H1 (cell line): ENCODE results near the gene CX3CL1. TPM values are rescaled to one million over a fixed set of nuclear protein-coding genes. Genes with fewer than 3 reads are reported as not detected.

Source experiments
- CTCF ChIA-PET: fragments of 300-600 bp; sonication (Branson Sonifier 250); formaldehyde crosslinking; loops from one replicate; lab custom pipeline; 2021; ENCODE audit not compliant: partially characterized antibody; lab: Charles Lee
- POLR2A ChIA-PET: fragments of 300-600 bp; sonication (Branson Sonifier 250); formaldehyde crosslinking; loops from one replicate; lab custom pipeline; 2021; ENCODE audit warnings: inconsistent platforms; ENCODE audit not compliant: partially characterized antibody; lab: Charles Lee
- DNase-seq, 2 experiments: peaks; one replicate each; pipeline versions ENCODE4 v3.0.0 to v3.0.0-alpha.2; 2010 to 2022; ENCODE audit warnings: low spot score in 2 of 2, low read depth in 1 of 2, mixed read lengths in 1 of 2
- FAIRE-seq: peaks from 2 replicates; lab custom pipeline; 2011; peaks lifted over from hg19 to GRCh38; lab: Jason Lieb, UNC
- H2AFZ ChIP-seq: 2 replicates; pipeline ENCODE4 v1.8.1; 2012; ENCODE audit warnings: low read length, inconsistent platforms
- H2AK5ac ChIP-seq: 2 replicates; pipeline ENCODE4 v1.6.1; 2013; ENCODE audit warnings: low read depth, low read length
- H2BK120ac ChIP-seq: replicated peaks from 2 replicates; pipeline ENCODE3; 2013; ENCODE audit warnings: low read depth, low read length, inconsistent platforms
- H2BK12ac ChIP-seq: 2 replicates; pipeline ENCODE4 v1.6.1; 2013; ENCODE audit warnings: low read depth, low read length
- H2BK15ac ChIP-seq: 2 replicates; pipeline ENCODE4 v1.6.1; 2013; ENCODE audit warnings: low read length
- H2BK20ac ChIP-seq: 2 replicates; pipeline ENCODE4 v1.6.1; 2013; ENCODE audit warnings: low read length
- H2BK5ac ChIP-seq: 2 replicates; pipeline ENCODE4 v1.6.1; 2013; ENCODE audit warnings: low read depth, low read length
- H3K14ac ChIP-seq: 2 replicates; pipeline ENCODE4 v1.6.1; 2013; ENCODE audit warnings: inconsistent platforms; ENCODE audit not compliant: insufficient read length
- H3K18ac ChIP-seq: 2 replicates; pipeline ENCODE4 v1.6.1; 2013; ENCODE audit warnings: low read length; ENCODE audit errors: extremely low read depth
- H3K23ac ChIP-seq: 2 replicates; pipeline ENCODE4 v1.6.1; 2013; ENCODE audit warnings: inconsistent platforms; ENCODE audit not compliant: insufficient read length
- H3K23me2 ChIP-seq: 2 replicates; pipeline ENCODE4 v1.6.1; 2013; ENCODE audit warnings: low read depth, low read length
- H3K27ac ChIP-seq: 2 replicates; pipeline ENCODE4 v1.6.1; 2011; ENCODE audit warnings: low read depth, low read length, inconsistent platforms
- H3K27me3 ChIP-seq, 4 experiments: replicated peaks in 1 of 4; 1 replicate in 1 of 4; 2 replicates in 3 of 4; pipeline versions ENCODE4 v1.6.1 to v1.8.1; 2011 to 2013; ENCODE audit warnings: low read length in 3 of 4, mild to moderate bottlenecking in 3 of 4, inconsistent platforms in 2 of 4, mixed read lengths in 2 of 4, moderate library complexity in 1 of 4; ENCODE audit not compliant: control insufficient read depth in 3 of 4, insufficient read depth in 3 of 4; ENCODE audit errors: extremely low read depth in 1 of 4
- H3K36me3 ChIP-seq, 4 experiments: 2 replicates each; pipeline versions ENCODE4 v1.6.1 to v1.8.1; 2011 to 2013; ENCODE audit warnings: mild to moderate bottlenecking in 4 of 4, low read length in 3 of 4, moderate library complexity in 2 of 4, control low read depth in 1 of 4, inconsistent platforms in 1 of 4; ENCODE audit not compliant: insufficient read depth in 4 of 4, control insufficient read depth in 2 of 4
- H3K4ac ChIP-seq: replicated peaks from 2 replicates; pipeline ENCODE3; 2013; ENCODE audit warnings: low read length, low read depth, mixed read lengths, inconsistent platforms; ENCODE audit not compliant: insufficient read length
- H3K4me1 ChIP-seq, 4 experiments: replicated peaks in 1 of 4; 1 replicate in 1 of 4; 2 replicates in 3 of 4; pipeline versions ENCODE4 v1.6.1 to v1.8.1; 2011 to 2013; ENCODE audit warnings: low read length in 3 of 4, inconsistent platforms in 2 of 4, mixed read lengths in 1 of 4; ENCODE audit not compliant: insufficient read depth in 4 of 4, control insufficient read depth in 3 of 4
- H3K4me2 ChIP-seq, 2 experiments: 2 replicates each; pipeline versions ENCODE4 v1.6.1 to v1.8.1; 2011 to 2013; ENCODE audit warnings: low read depth in 2 of 2, low read length in 2 of 2, control low read depth in 1 of 2, inconsistent platforms in 1 of 2, mild to moderate bottlenecking in 1 of 2; ENCODE audit not compliant: insufficient read depth in 1 of 2
- H3K4me3 ChIP-seq, 4 experiments: fragments of 200-600, 300-600 bp in 1 of 4; sonication (generic), shearing (Covaris generic), sonication (Bioruptor Twin) in 1 of 4; 2 replicates each; pipeline versions ENCODE4 v1.5.1 to v1.8.1; 2011 to 2016; ENCODE audit warnings: low read length in 4 of 4, low read depth in 3 of 4, control low read depth in 2 of 4, inconsistent platforms in 2 of 4, mild to moderate bottlenecking in 2 of 4, mixed read lengths in 1 of 4, moderate library complexity in 1 of 4; ENCODE audit not compliant: insufficient read depth in 2 of 4; ENCODE audit errors: extremely low read depth in 1 of 4
- H3K56ac ChIP-seq: replicated peaks from 2 replicates; pipeline ENCODE3; 2013; ENCODE audit warnings: low read depth, mild to moderate bottlenecking, mixed read lengths, low read length, inconsistent platforms; ENCODE audit not compliant: insufficient read length
- H3K79me1 ChIP-seq: 2 replicates; pipeline ENCODE4 v1.6.1; 2013; ENCODE audit warnings: low read depth, low read length, control low read depth
- H3K79me2 ChIP-seq, 2 experiments: 2 replicates each; pipeline versions ENCODE4 v1.6.1 to v1.8.1; 2012 to 2013; ENCODE audit warnings: low read length in 2 of 2, mild to moderate bottlenecking in 2 of 2, inconsistent platforms in 1 of 2; ENCODE audit not compliant: insufficient read depth in 2 of 2, control insufficient read depth in 1 of 2
- H3K9ac ChIP-seq, 4 experiments: replicated peaks in 1 of 4; 1 replicate in 1 of 4; 2 replicates in 3 of 4; pipeline versions ENCODE4 v1.6.1 to v1.8.1; 2011 to 2013; ENCODE audit warnings: low read depth in 3 of 4, low read length in 3 of 4, control low read depth in 2 of 4, mild to moderate bottlenecking in 2 of 4, moderate library complexity in 2 of 4, inconsistent platforms in 1 of 4; ENCODE audit errors: extremely low read depth in 1 of 4
- H3K9me3 ChIP-seq, 2 experiments: 2 replicates each; pipeline versions ENCODE4 v1.6.1 to v1.8.1; 2012 to 2013; ENCODE audit warnings: mild to moderate bottlenecking in 2 of 2, moderate library complexity in 2 of 2, control low read depth in 1 of 2, inconsistent platforms in 1 of 2, low read depth in 1 of 2, low read length in 1 of 2, mixed read lengths in 1 of 2; ENCODE audit not compliant: insufficient read depth in 2 of 2
- H4K20me1 ChIP-seq, 2 experiments: replicated peaks in 1 of 2; 2 replicates each; pipeline versions ENCODE3 to v1.8.1; 2011 to 2013; ENCODE audit warnings: inconsistent platforms in 2 of 2, low read length in 2 of 2, mild to moderate bottlenecking in 1 of 2; ENCODE audit not compliant: insufficient read depth in 2 of 2, control insufficient read depth in 1 of 2
- H4K5ac ChIP-seq: 2 replicates; pipeline ENCODE4 v1.6.1; 2013; ENCODE audit warnings: low read length, low read depth, mixed read lengths, inconsistent platforms; ENCODE audit not compliant: insufficient read length
- H4K8ac ChIP-seq: 2 replicates; pipeline ENCODE4 v1.8.0; 2013; ENCODE audit warnings: mild to moderate bottlenecking, moderate library complexity, low read length, inconsistent platforms; ENCODE audit not compliant: insufficient read depth; ENCODE audit errors: extremely low read depth
- H4K91ac ChIP-seq: replicated peaks from 2 replicates; pipeline ENCODE3; 2013; ENCODE audit warnings: low read length, mixed read lengths, inconsistent platforms; ENCODE audit not compliant: insufficient read length
- ASH2L ChIP-seq: fragments of 200-600, 300-600 bp; sonication (generic); IDR thresholded peaks from one replicate; pipeline ENCODE4 v1.7.1; 2017; ENCODE audit warnings: low read length
- BCL11A ChIP-seq, 2 experiments: IDR thresholded peaks; one replicate each; pipeline ENCODE4 v1.6.1; 2011; ENCODE audit warnings: low read depth in 2 of 2, low read length in 2 of 2, mild to moderate bottlenecking in 2 of 2
- CTBP2 ChIP-seq: IDR thresholded peaks from 2 replicates; pipeline ENCODE4 v1.7.0; 2011; ENCODE audit warnings: borderline replicate concordance, mild to moderate bottlenecking, moderate library complexity, mixed read lengths, low read length; ENCODE audit not compliant: insufficient read depth, insufficient read length
- MAFK ChIP-seq: IDR thresholded peaks from 2 replicates; pipeline ENCODE4 v1.6.1; 2012; ENCODE audit warnings: low read depth, mild to moderate bottlenecking, improper control_type of control experiment, low read length
- NRF1 ChIP-seq: IDR thresholded peaks from 2 replicates; pipeline ENCODE4 v1.6.1; 2011; ENCODE audit warnings: mild to moderate bottlenecking, low read depth, low read length, improper control_type of control experiment
- POLR2A ChIP-seq, 2 experiments: IDR thresholded peaks; 1 replicate in 1 of 2; 2 replicates in 1 of 2; pipeline ENCODE4 v1.6.1; 2011; ENCODE audit warnings: low read depth in 2 of 2, low read length in 2 of 2, mild to moderate bottlenecking in 2 of 2; ENCODE audit errors: control extremely low read depth in 1 of 2
- POU5F1 ChIP-seq: IDR thresholded peaks from 2 replicates; pipeline ENCODE4 v1.6.1; 2011; ENCODE audit warnings: low read depth, mild to moderate bottlenecking, low read length, moderate library complexity
- SIN3A ChIP-seq, 2 experiments: IDR thresholded peaks in 1 of 2; conservative IDR thresholded peaks in 1 of 2; 2 replicates each; pipeline ENCODE4 v1.6.1; 2011 to 2012; ENCODE audit warnings: low read length in 2 of 2, improper control_type of control experiment in 1 of 2, low read depth in 1 of 2, mild to moderate bottlenecking in 1 of 2
- ZNF274 ChIP-seq: IDR thresholded peaks from 2 replicates; pipeline ENCODE4 v1.7.0; 2012; ENCODE audit warnings: low read length, borderline replicate concordance; ENCODE audit errors: extremely low read depth
- WGBS, 2 experiments: shearing (Covaris generic) in 1 of 2; methylation state at CpG; one replicate each; pipeline versions ENCODE4 v1.1.6 to v1.1.7; 2013 to 2015; ENCODE audit warnings: low lambda C conversion rate in 2 of 2, mixed read lengths in 2 of 2, inconsistent platforms in 1 of 2, low coverage in 1 of 2, missing lambda C conversion rate in 1 of 2; ENCODE audit not compliant: insufficient replicate concordance in 2 of 2, insufficient coverage in 1 of 2, insufficient read length in 1 of 2; ENCODE audit errors: extremely low coverage in 1 of 2, missing lambda C conversion rate in 1 of 2; 5-methylcytosine and 5-hydroxymethylcytosine counted together
- polyA plus RNA-seq, 7 experiments: library from polyadenylated mRNA; depleted of rRNA in 3 of 7; stranded (reverse) in 5 of 7; unstranded in 2 of 7; fragments of >200 nt in 5 of 7; fragments of 200-250 nt in 2 of 7; gene quantifications; 1 replicate in 5 of 7; 2 replicates in 1 of 7; 4 replicates in 1 of 7; pipeline versions ENCODE4 v1.2.1 to v1.2.3, GENCODE V29; 2011 to 2013; ENCODE audit warnings: missing spikeins in 2 of 7, mixed read lengths in 2 of 7
- total RNA-seq: library from RNA; stranded (reverse); fragmentation: NEBNext Ultra II Directional; extraction: Animal tissue kit (Norgen Biotek cat#: 25700); gene quantifications from 2 replicates; pipeline ENCODE4 v1.2.1, GENCODE V29; 2021
- TF ChIP-seq, protein P1 (sequence below): IDR thresholded peaks from 2 replicates; pipeline ENCODE4 v1.6.1; 2012; ENCODE audit warnings: low read length, inconsistent platforms
- TF ChIP-seq, protein P2 (sequence below): IDR thresholded peaks from 2 replicates; pipeline ENCODE4 v1.6.1; 2012; ENCODE audit warnings: inconsistent platforms

CX3CL1 gene
- total and polyA plus RNA-seq, 2 of the 8 experiments (the other 6 are each of a cell fraction or from before 2014, with no cell fraction given) = 1.4 to 3.0 TPM

DNA sequence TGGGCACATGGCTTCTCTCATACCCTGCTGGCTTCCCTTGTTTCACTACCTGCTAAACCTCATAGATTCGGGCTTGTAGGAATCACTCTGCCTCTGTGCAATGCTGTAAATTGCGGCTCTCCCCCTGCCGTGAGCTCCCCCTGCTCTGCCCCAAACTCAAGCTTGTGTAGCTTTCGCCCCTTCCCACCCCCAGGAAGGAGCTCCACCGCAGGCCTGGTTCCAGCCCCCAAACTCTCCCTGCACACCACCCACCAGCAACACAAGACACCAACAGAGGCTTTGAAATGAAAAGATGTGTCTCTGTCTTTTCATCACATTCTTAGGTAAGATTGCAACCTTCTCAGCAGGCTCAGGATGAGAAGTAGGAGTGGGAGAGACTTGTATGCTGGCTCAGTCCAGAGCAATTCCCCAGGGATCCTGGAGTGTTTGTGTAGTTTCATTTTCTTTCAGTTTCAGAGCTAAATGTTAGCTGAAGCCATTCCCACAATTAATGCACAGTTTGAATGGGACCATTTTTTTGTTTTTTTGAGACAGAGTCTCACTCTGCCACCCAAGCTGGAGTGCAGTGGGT lies 14.2 kb downstream of the CX3CL1 start:
- no peak overlapping the region for H2BK12ac ChIP-seq
- no peak overlapping the region for H3K9ac ChIP-seq
- no peak overlapping the region for H2AK5ac ChIP-seq
- no peaks in the 10 kb centered on the region for H3K36me3 ChIP-seq
- H3K4me2 ChIP-seq = no peak overlapping the region
- DNase-seq (no peak), FAIRE-seq (no peak)
- H3K4me3 ChIP-seq = no peak overlapping the region
- peak overlapping the region; percentile 17; the same call in 1 of the 2 replicates for H4K8ac ChIP-seq
- no peak overlapping the region for H2BK120ac ChIP-seq
- CTCF ChIA-PET = interaction anchor here (0.7 to 2.4 kb wide), 6 partner anchors 10 to 86 kb away, joined by 3 to 15 read pairs (median 4); partner anchors contain the start of gene CX3CL1
- no peak overlapping the region for H3K56ac ChIP-seq
- no peaks in the 10 kb centered on the region for H3K79me1 ChIP-seq
- no peaks in the 10 kb centered on the region for H3K79me2 ChIP-seq
- POLR2A ChIA-PET = interaction anchor here (1.5 kb wide), 1 partner anchor 9 kb away, joined by 5 read pairs; no protein-coding TSS in a partner anchor
- H3K27me3 ChIP-seq = no peaks in the 10 kb centered on the region; a peak in 1 of 7 replicates
- WGBS, 2 experiments = 81% methylated on average over 3 of the region's 5 CpGs; no CpG with 5 or more reads in 1 of the 2 experiments
- no peak overlapping the region for H4K5ac ChIP-seq
- no peak overlapping the region for H3K23ac ChIP-seq
- no peaks in the 10 kb centered on the region for H3K9me3 ChIP-seq
- H3K23me2 ChIP-seq = peaks cover 6% of the 10 kb centered on the region
- H2BK20ac ChIP-seq = no peak overlapping the region
- H4K91ac ChIP-seq = no peak overlapping the region
- H4K20me1 ChIP-seq = peaks cover 0 to 8% of the 10 kb centered on the region in 2 experiments
- peak overlapping the region; percentile 36 for H3K4ac ChIP-seq
- no peak overlapping the region for H3K14ac ChIP-seq
- H2BK5ac ChIP-seq = no peak overlapping the region
- no peak overlapping the region for H2BK15ac ChIP-seq
- peaks cover 0 to 2% (median 1%) of the 10 kb centered on the region in 4 experiments; a peak in 1 of 7 replicates for H3K4me1 ChIP-seq
- H3K18ac ChIP-seq = no peak overlapping the region; the same call in 1 of the 2 replicates
- H3K27ac ChIP-seq = no peak overlapping the region
- peak overlapping the region; percentile 99 for H2AFZ ChIP-seq
- TF ChIP-seq SIN3A (conservative IDR thresholded peaks at IDR 0.05 in 1 of 2, IDR thresholded peaks at IDR 0.05 in 1 of 2; ENCODE audit: low read depth in 1 of 2, low read length in 2 of 2) = no peak
- TF ChIP-seq POLR2A (IDR thresholded peaks at IDR 0.05; ENCODE audit: control extremely low read depth in 1 of 2, low read depth in 2 of 2, low read length in 2 of 2) = no peak
- TF ChIP-seq NRF1 = no peak
- TF ChIP-seq MAFK = no peak
- TF ChIP-seq, protein P1, sequence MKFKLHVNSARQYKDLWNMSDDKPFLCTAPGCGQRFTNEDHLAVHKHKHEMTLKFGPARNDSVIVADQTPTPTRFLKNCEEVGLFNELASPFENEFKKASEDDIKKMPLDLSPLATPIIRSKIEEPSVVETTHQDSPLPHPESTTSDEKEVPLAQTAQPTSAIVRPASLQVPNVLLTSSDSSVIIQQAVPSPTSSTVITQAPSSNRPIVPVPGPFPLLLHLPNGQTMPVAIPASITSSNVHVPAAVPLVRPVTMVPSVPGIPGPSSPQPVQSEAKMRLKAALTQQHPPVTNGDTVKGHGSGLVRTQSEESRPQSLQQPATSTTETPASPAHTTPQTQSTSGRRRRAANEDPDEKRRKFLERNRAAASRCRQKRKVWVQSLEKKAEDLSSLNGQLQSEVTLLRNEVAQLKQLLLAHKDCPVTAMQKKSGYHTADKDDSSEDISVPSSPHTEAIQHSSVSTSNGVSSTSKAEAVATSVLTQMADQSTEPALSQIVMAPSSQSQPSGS = no peak
- no peak for TF ChIP-seq ZNF274
- TF ChIP-seq BCL11A (IDR thresholded peaks at IDR 0.05; ENCODE audit: low read depth in 2 of 2, low read length in 2 of 2) = no peak
- no peak for TF ChIP-seq POU5F1
- TF ChIP-seq, protein P2, sequence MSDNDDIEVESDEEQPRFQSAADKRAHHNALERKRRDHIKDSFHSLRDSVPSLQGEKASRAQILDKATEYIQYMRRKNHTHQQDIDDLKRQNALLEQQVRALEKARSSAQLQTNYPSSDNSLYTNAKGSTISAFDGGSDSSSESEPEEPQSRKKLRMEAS = no peak
- TF ChIP-seq CTBP2 = no peak
- no peak for TF ChIP-seq ASH2L
